MCF 10A (cell line): Measurements from ENCODE around the gene C12orf42. TPM values are rescaled to one million over a fixed set of nuclear protein-coding genes. Genes with fewer than 3 reads are reported as not detected.

Source experiments
- BruUV-seq: library from RNA; stranded (reverse); fragments of 400-500 nt; replicated peaks from 2 replicates; lab custom pipeline; 2021; lab: Mats Ljungman, UMichigan
- CTCF ChIA-PET: fragments of 300-600 bp; sonication (Branson Sonifier 250); formaldehyde crosslinking; extraction: SDS; loops from one replicate; lab custom pipeline; 2021; ENCODE audit warnings: antibody characterized with exemption, inconsistent platforms; lab: Yijun Ruan, JAX
- POLR2A ChIA-PET: fragments of 300-600, 350-650 bp; sonication (Branson Sonifier 250); formaldehyde crosslinking; extraction: SDS; loops from one replicate; lab custom pipeline; 2020; ENCODE audit warnings: antibody characterized with exemption, inconsistent platforms; lab: Yijun Ruan, JAX
- DNase-seq: peaks from one replicate; pipeline ENCODE4 v3.0.0-alpha.2; 2018; ENCODE audit not compliant: unreplicated experiment
- H3K27ac Mint-ChIP-seq: one replicate; pipeline ENCODE4 v1.8.0; 2022; ENCODE audit warnings: mild to moderate bottlenecking, low read depth, mixed read lengths; ENCODE audit not compliant: unreplicated experiment
- H3K27me3 Mint-ChIP-seq: one replicate; pipeline ENCODE4 v1.8.0; 2022; ENCODE audit warnings: mixed read lengths; ENCODE audit not compliant: insufficient read depth, unreplicated experiment
- H3K36me3 Mint-ChIP-seq: one replicate; pipeline ENCODE4 v1.8.0; 2022; ENCODE audit warnings: mild to moderate bottlenecking, moderate library complexity, mixed read lengths; ENCODE audit not compliant: insufficient read depth, unreplicated experiment
- H3K4me1 Mint-ChIP-seq: one replicate; pipeline ENCODE4 v1.8.0; 2022; ENCODE audit warnings: mixed read lengths; ENCODE audit not compliant: insufficient read depth, unreplicated experiment
- H3K4me3 Mint-ChIP-seq: one replicate; pipeline ENCODE4 v1.8.0; 2022; ENCODE audit warnings: mild to moderate bottlenecking, moderate library complexity, mixed read lengths; ENCODE audit not compliant: unreplicated experiment
- H3K9me3 Mint-ChIP-seq: one replicate; pipeline ENCODE4 v1.8.0; 2022; ENCODE audit warnings: mixed read lengths; ENCODE audit not compliant: unreplicated experiment
- intact Hi-C: fragments of 100-400 bp; cut with micrococcal nuclease; formaldehyde crosslinking; loops from 2 replicates; pipeline ENCODE4 v1.14.1; 2022
- total RNA-seq: library from RNA; stranded (reverse); gene quantifications from 2 replicates; pipeline ENCODE4 v1.2.3, GENCODE V29; 2022
- TF ChIP-seq, protein P1 (sequence below): fragments of 200-600 bp; IDR thresholded peaks from one replicate; pipeline ENCODE4 v1.8.0; 2022; ENCODE audit warnings: antibody characterized with exemption, mild to moderate bottlenecking; ENCODE audit not compliant: unreplicated experiment

The C12orf42 gene
- total RNA-seq, 1 experiment from 2014 or later, result not detected

DNA sequence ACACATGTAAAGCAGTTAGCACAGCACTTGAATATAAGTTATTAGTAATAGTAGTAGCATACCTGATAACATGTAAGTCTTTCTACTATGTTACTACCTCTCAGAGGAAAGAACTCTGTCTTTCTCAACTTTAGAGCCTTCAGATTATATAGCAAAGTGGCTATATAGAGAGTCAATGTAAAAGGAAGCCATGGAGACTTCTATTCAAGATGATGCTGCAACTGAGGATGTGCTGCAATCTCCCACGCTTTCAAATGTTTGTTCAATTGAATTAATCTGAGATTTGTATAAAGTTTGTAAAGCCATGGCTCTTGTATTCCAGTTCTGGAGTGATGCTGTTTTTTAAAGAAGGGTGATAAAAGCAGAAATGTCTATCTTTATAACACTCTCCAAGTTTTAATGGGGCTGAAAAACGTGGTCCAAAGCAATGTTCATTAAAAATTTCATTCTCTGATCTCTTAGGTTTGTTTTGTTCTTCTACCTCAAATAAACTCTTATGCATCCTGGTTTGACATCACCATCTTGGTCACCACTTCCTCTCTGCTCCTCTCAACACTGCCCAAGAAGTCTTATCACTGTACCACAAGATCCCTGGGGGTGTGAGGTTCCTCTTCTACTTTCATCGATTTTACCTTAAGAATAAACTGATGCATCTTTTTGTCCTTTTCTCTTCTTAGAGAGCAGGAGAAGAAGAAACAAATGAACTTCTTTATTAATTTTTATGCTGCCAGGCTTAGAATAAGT, 40.6 kb downstream of the C12orf42 start:
- Mint-ChIP-seq H3K36me3 (no peaks in the 10 kb centered on the region), H3K9me3 (no peaks in the 10 kb centered on the region), H3K4me1 (no peaks in the 10 kb centered on the region), H3K27me3 (peaks cover 8% of the 10 kb centered on the region), H3K4me3 (no peak overlapping the region), H3K27ac (no peak overlapping the region)
- ChIA-PET CTCF (interaction anchor here (0.6 kb wide), 1 partner anchor 142 kb away, joined by 3 read pairs; no protein-coding TSS in a partner anchor), POLR2A (no interaction called here)
- TF ChIP-seq, protein P1, sequence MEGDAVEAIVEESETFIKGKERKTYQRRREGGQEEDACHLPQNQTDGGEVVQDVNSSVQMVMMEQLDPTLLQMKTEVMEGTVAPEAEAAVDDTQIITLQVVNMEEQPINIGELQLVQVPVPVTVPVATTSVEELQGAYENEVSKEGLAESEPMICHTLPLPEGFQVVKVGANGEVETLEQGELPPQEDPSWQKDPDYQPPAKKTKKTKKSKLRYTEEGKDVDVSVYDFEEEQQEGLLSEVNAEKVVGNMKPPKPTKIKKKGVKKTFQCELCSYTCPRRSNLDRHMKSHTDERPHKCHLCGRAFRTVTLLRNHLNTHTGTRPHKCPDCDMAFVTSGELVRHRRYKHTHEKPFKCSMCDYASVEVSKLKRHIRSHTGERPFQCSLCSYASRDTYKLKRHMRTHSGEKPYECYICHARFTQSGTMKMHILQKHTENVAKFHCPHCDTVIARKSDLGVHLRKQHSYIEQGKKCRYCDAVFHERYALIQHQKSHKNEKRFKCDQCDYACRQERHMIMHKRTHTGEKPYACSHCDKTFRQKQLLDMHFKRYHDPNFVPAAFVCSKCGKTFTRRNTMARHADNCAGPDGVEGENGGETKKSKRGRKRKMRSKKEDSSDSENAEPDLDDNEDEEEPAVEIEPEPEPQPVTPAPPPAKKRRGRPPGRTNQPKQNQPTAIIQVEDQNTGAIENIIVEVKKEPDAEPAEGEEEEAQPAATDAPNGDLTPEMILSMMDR, result no peak
- intact Hi-C loops, result no loop called here
- BruUV-seq, result no TSS peak
- no peak for DNase-seq

DNA sequence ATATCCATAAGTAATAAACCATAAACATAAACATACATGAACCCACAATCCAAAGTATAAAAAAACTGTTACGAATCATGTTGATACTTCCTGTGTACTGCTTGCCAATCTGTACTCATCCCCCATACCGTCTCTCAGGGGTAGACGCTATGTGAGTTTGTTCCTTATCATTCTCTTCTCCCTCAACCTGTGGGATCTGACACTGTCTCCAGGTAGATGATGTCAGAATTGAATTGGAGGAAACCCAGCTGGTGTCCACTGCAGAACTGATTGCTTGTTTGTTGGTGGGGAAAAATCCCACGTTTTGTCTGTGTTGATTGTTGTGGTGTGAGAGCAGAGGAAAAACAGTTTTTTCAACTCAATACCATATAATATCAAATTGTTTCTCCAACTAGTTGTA, 50.8 kb downstream of the C12orf42 start:
- H3K27me3 Mint-ChIP-seq, result peaks cover 42% of the 10 kb centered on the region
- no peak overlapping the region for H3K4me3 Mint-ChIP-seq
- ChIA-PET CTCF (no interaction called here), POLR2A (interaction anchor here (1.0 kb wide), 1 partner anchor 9 kb away, joined by 3 read pairs; no protein-coding TSS in a partner anchor)
- no peaks in the 10 kb centered on the region for H3K36me3 Mint-ChIP-seq
- TF ChIP-seq, protein P1, result no peak
- H3K9me3 Mint-ChIP-seq, result no peaks in the 10 kb centered on the region
- intact Hi-C loops, result no loop called here
- H3K4me1 Mint-ChIP-seq, result no peaks in the 10 kb centered on the region
- BruUV-seq, result no TSS peak
- H3K27ac Mint-ChIP-seq, result no peak overlapping the region
- no peak for DNase-seq

DNA sequence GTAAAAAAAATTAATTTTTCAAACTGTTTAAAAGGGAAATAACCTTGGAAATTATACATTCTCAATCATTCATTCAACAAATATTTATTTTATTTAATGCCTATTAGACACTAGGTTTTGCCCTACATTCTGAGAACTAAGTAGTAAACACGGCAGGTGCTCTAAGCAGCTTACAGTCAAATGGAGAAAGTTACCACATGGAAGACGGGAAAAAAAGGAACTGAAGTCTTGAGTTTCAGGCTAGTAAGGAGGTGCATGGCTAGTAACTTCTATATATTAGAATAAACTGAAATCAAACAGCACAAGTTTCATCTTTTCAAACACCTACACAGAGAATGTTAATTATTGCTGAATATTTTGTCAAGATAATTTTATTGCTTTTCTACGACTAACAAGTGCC, 52.9 kb downstream of the C12orf42 start:
- TF ChIP-seq, protein P1, result no peak
- no peaks in the 10 kb centered on the region for H3K9me3 Mint-ChIP-seq
- DNase-seq, result no peak
- no TSS peak for BruUV-seq
- H3K4me3 Mint-ChIP-seq, result no peak overlapping the region
- POLR2A ChIA-PET, result no interaction called here
- no peak overlapping the region for H3K27ac Mint-ChIP-seq
- H3K4me1 Mint-ChIP-seq, result no peaks in the 10 kb centered on the region
- H3K27me3 Mint-ChIP-seq, result peaks cover 30% of the 10 kb centered on the region
- CTCF ChIA-PET, result no interaction called here
- intact Hi-C loops, result no loop called here
- no peaks in the 10 kb centered on the region for H3K36me3 Mint-ChIP-seq

DNA sequence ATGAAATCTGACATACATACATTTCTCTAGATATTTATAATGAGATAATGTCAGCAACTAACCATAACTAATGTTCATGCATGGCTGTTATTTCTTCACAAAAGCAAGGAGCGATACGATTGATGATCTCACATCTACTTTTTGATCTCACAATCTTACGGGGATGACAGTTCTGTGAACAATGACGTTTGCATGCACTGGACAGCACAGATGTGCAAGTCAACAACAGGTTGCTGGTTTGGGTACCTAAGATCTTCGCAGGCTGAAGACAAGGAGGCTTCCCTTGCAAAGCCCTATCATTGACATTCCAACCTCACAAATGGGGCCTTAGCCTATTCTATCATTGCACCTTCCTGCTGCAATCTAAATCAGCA, 53.6 kb downstream of the C12orf42 start:
- H3K9me3 Mint-ChIP-seq, result no peaks in the 10 kb centered on the region
- DNase-seq, result no peak
- H3K27ac Mint-ChIP-seq, result no peak overlapping the region
- H3K4me3 Mint-ChIP-seq, result no peak overlapping the region
- BruUV-seq, result no TSS peak
- POLR2A ChIA-PET, result no interaction called here
- H3K27me3 Mint-ChIP-seq, result peaks cover 25% of the 10 kb centered on the region
- intact Hi-C loops, result no loop called here
- TF ChIP-seq, protein P1, result no peak
- H3K36me3 Mint-ChIP-seq, result no peaks in the 10 kb centered on the region
- H3K4me1 Mint-ChIP-seq, result no peaks in the 10 kb centered on the region
- CTCF ChIA-PET, result no interaction called here
